Small intestine (tissue), 7 donors: Measurements from ENCODE around the gene HPCAL1. TPM values are rescaled to one million over a fixed set of nuclear protein-coding genes. Genes with fewer than 3 reads are reported as not detected.
A peak's percentile ranks its signal among the peaks of the same experiment; 100 is the strongest.

Experiments used
- DNase-seq, 2 donors: peaks; one replicate each; pipeline versions ENCODE4 v3.0.0 to v3.0.0-alpha.2; 2013
- FAIRE-seq: peaks from 2 replicates; lab custom pipeline; 2012; peaks lifted over from hg19 to GRCh38; lab: Jason Lieb, UNC
- H3K27ac ChIP-seq, 3 donors: one replicate each; pipeline ENCODE4 v1.5.1; 2013; ENCODE audit warnings: low read length in 2 of 3, mild to moderate bottlenecking in 2 of 3, control low read depth in 1 of 3, inconsistent platforms in 1 of 3, low read depth in 1 of 3, moderate library complexity in 1 of 3
- H3K27me3 ChIP-seq, 3 donors: one replicate each; pipeline ENCODE4 v1.6.1; 2013; ENCODE audit warnings: low read length in 3 of 3, inconsistent platforms in 1 of 3; ENCODE audit not compliant: control insufficient read depth in 3 of 3, insufficient read depth in 3 of 3
- H3K36me3 ChIP-seq, 3 donors: one replicate each; pipeline ENCODE4 v1.6.1; 2013; ENCODE audit warnings: low read length in 3 of 3, inconsistent platforms in 1 of 3, low read depth in 1 of 3, mild to moderate bottlenecking in 1 of 3, moderate library complexity in 1 of 3; ENCODE audit not compliant: control insufficient read depth in 3 of 3, insufficient read depth in 2 of 3
- H3K4me1 ChIP-seq, 3 donors: one replicate each; pipeline ENCODE4 v1.6.1; 2013; ENCODE audit warnings: low read length in 2 of 3, inconsistent platforms in 1 of 3, low read depth in 1 of 3, mild to moderate bottlenecking in 1 of 3, moderate library complexity in 1 of 3; ENCODE audit not compliant: control insufficient read depth in 3 of 3, insufficient read depth in 2 of 3
- H3K4me3 ChIP-seq, 3 donors: one replicate each; pipeline ENCODE4 v1.5.1; 2013; ENCODE audit warnings: low read length in 3 of 3, control low read depth in 1 of 3, inconsistent platforms in 1 of 3, low read depth in 1 of 3, mild to moderate bottlenecking in 1 of 3, moderate library complexity in 1 of 3
- H3K9me3 ChIP-seq, 2 donors: one replicate each; pipeline ENCODE4 v1.6.1; 2013; ENCODE audit warnings: low read depth in 1 of 2, low read length in 1 of 2; ENCODE audit not compliant: control insufficient read depth in 2 of 2, insufficient read depth in 1 of 2
- WGBS, 3 donors: extraction: QIAGEN DNeasy Blood & Tissue Kit; methylation state at CpG; one replicate each; pipeline ENCODE4 v1.1.7; 2013; 5-methylcytosine and 5-hydroxymethylcytosine counted together
- polyA plus RNA-seq, 4 donors: library from polyadenylated mRNA; stranded (reverse) in 3 of 4; unstranded in 1 of 4; fragments of 200-250 nt in 3 of 4; fragments of 120-200 nt in 1 of 4; gene quantifications; one replicate each; pipeline versions ENCODE4 v1.2.1 to v1.2.3, GENCODE V29; 2013
- donor health status: healthy with polysubstance abuse.
- donor health status: control.
- donor health status: control.
- donor health status: Bipolar disorder and iron deficiency.
- donor health status: healthy.

HPCAL1 gene
- polyA plus RNA-seq, 4 donors, result 82.3 to 142 (median 94.2) TPM

- H3K4me3 ChIP-seq, result peak overlapping the region in 2 of 3 donors; percentile 45 to 66
- DNase-seq, result peak; percentile 73 to 90
- peak overlapping the region; percentile 83 to 98 (median 93) for H3K27ac ChIP-seq
- FAIRE-seq, result no peak
- WGBS, 3 donors, result 18 to 51% (median 51%) methylated on average over 14 to 16 of the region's 16 CpGs
- peaks cover 0 to 47% (median 2%) of the 10 kb centered on the region in 3 donors for H3K36me3 ChIP-seq
- H3K9me3 ChIP-seq, result no peaks in the 10 kb centered on the region
- peaks cover 0 to 52% (median 0%) of the 10 kb centered on the region in 3 donors for H3K4me1 ChIP-seq
- H3K27me3 ChIP-seq, result no peaks in the 10 kb centered on the region
Measured at GRCh38 chr2:10431797-10432196, 129.1 kb downstream of the HPCAL1 start.

GRCh38 chr2:10432311-10433181 is 129.8 kb downstream of the HPCAL1 start:
- peak overlapping the region in 2 of 3 donors; percentile 45 to 66 for H3K4me3 ChIP-seq
- peak; percentile 88 to 96 for DNase-seq
- WGBS, 3 donors, result 5 to 19% (median 16%) methylated on average over 38 to 49 of the region's 49 CpGs
- no peaks in the 10 kb centered on the region for H3K9me3 ChIP-seq
- H3K4me1 ChIP-seq, result peaks cover 0 to 58% (median 0%) of the 10 kb centered on the region in 3 donors
- H3K27me3 ChIP-seq, result no peaks in the 10 kb centered on the region
- H3K36me3 ChIP-seq, result peaks cover 0 to 41% (median 0%) of the 10 kb centered on the region in 3 donors
- FAIRE-seq, result no peak
- peak overlapping the region; percentile 83 to 98 (median 93) for H3K27ac ChIP-seq

GRCh38 chr2:10433264-10433946 is 130.7 kb downstream of the HPCAL1 start:
- Histone ChIP-seq H3K27ac (peak overlapping the region in 1 of 3 donors; percentile 98), H3K9me3 (no peaks in the 10 kb centered on the region), H3K4me3 (peak overlapping the region in 1 of 3 donors; percentile 66), H3K36me3 (peaks cover 0 to 33% (median 0%) of the 10 kb centered on the region in 3 donors), H3K4me1 (peaks cover 0 to 52% (median 0%) of the 10 kb centered on the region in 3 donors), H3K27me3 (no peaks in the 10 kb centered on the region)
- DNase-seq (peak in 1 of 2 donors; percentile 71), FAIRE-seq (no peak)
- 83 to 90% (median 85%) methylated on average over 10 of the region's 10 CpGs for WGBS, 3 donors

GRCh38 chr2:10433947-10434885 is 131.5 kb downstream of the HPCAL1 start:
- H3K4me3 ChIP-seq, result peak overlapping the region in 1 of 3 donors; percentile 66
- WGBS, 3 donors, result 64 to 80% (median 68%) methylated on average over 18 to 19 of the region's 19 CpGs
- H3K9me3 ChIP-seq, result no peaks in the 10 kb centered on the region
- peak overlapping the region in 1 of 3 donors; percentile 98 for H3K27ac ChIP-seq
- H3K27me3 ChIP-seq, result no peaks in the 10 kb centered on the region
- DNase-seq, result no peak
- H3K4me1 ChIP-seq, result peaks cover 0 to 48% (median 0%) of the 10 kb centered on the region in 3 donors
- H3K36me3 ChIP-seq, result peaks cover 0 to 37% (median 0%) of the 10 kb centered on the region in 3 donors
- no peak for FAIRE-seq

- H3K36me3 ChIP-seq, result peaks cover 2 to 42% (median 3%) of the 10 kb centered on the region in 3 donors
- no peaks in the 10 kb centered on the region for H3K27me3 ChIP-seq
- DNase-seq (peak; percentile 76 to 92), FAIRE-seq (no peak)
- WGBS, 3 donors, result 32 to 37% (median 32%) methylated on average over 27 to 28 of the region's 28 CpGs
- peak overlapping the region in 1 of 3 donors; percentile 98 for H3K27ac ChIP-seq
- H3K4me1 ChIP-seq, result peaks cover 0 to 44% (median 0%) of the 10 kb centered on the region in 3 donors
- H3K9me3 ChIP-seq, result no peaks in the 10 kb centered on the region
- no peak overlapping the region for H3K4me3 ChIP-seq
Measured at GRCh38 chr2:10434886-10435819, 132.4 kb downstream of the HPCAL1 start.

GRCh38 chr2:10435820-10436204 is 133.1 kb downstream of the HPCAL1 start:
- Histone ChIP-seq H3K27me3 (no peaks in the 10 kb centered on the region), H3K9me3 (no peaks in the 10 kb centered on the region), H3K36me3 (peaks cover 3 to 46% (median 7%) of the 10 kb centered on the region in 3 donors), H3K27ac (peak overlapping the region in 1 of 3 donors; percentile 22), H3K4me1 (peaks cover 0 to 42% (median 0%) of the 10 kb centered on the region in 3 donors), H3K4me3 (no peak overlapping the region)
- DNase-seq (no peak), FAIRE-seq (no peak)
- 85 to 96% (median 92%) methylated on average over 14 of the region's 14 CpGs for WGBS, 3 donors

- peak in 1 of 2 donors; percentile 57 for DNase-seq
- no peak overlapping the region for H3K27ac ChIP-seq
- no peak for FAIRE-seq
- peaks cover 0 to 42% (median 0%) of the 10 kb centered on the region in 3 donors for H3K4me1 ChIP-seq
- no peaks in the 10 kb centered on the region for H3K27me3 ChIP-seq
- no peak overlapping the region for H3K4me3 ChIP-seq
- WGBS, 3 donors, result 83 to 84% (median 83%) methylated on average over 13 of the region's 13 CpGs
- H3K36me3 ChIP-seq, result peaks cover 6 to 53% (median 9%) of the 10 kb centered on the region in 3 donors
- H3K9me3 ChIP-seq, result no peaks in the 10 kb centered on the region
Measured at GRCh38 chr2:10436583-10437110, 133.9 kb downstream of the HPCAL1 start.
